Sciatic nerve (tissue), 2 donors: ENCODE results near the gene OR4D1. TPM values are rescaled to one million over a fixed set of nuclear protein-coding genes. Genes with fewer than 3 reads are reported as not detected.
"Not testable (repeated sequence)": the region's sequence is repeated elsewhere in the genome, so short reads cannot be mapped to it uniquely, and the experiment has no call there.

Experiments used
- ATAC-seq: fragments of 200-7000 bp; cut with Tn5 transposase; one replicate; pipeline ENCODE4 v1.9.1; 2020; ENCODE audit warnings: mild to moderate bottlenecking, moderate library complexity
- DNase-seq: peaks from one replicate; pipeline ENCODE4 v3.0.0-alpha.2; 2020; ENCODE audit warnings: low spot score
- intact Hi-C: fragments of 100-400 bp; cut with DNase I; formaldehyde crosslinking; loops from one replicate; pipeline ENCODE4 v1.14.2; 2022
- total RNA-seq: library from RNA; stranded (reverse); fragmentation: NEBNext Ultra II Directional; extraction: Animal tissue kit (Norgen Biotek cat#: 25700); gene quantifications from one replicate; pipeline ENCODE4 v1.2.1, GENCODE V29; 2021
- donor health status: DM: no; HTN: no; CAD: no.
- donor health status: DM: no; HTN: no; CAD: no.

The OR4D1 gene
- total RNA-seq: not detected

- ATAC-seq (no peak), DNase-seq (no peak)
- intact Hi-C loops: no loop called here
Measured at GRCh38 chr17:58147930-58148434, at the start of gene OR4D1. TSS of gene OR4D1 (plus strand) at chr17:58148384. CDS start at chr17:58155154, 6,770 bp downstream.

- ATAC-seq (no peak), DNase-seq (no peak)
- intact Hi-C loops: no loop called here
Measured at GRCh38 chr17:58100506-58100905, 47.7 kb upstream of the OR4D1 start.

GRCh38 chr17:58101898-58102297, 46.3 kb upstream of the OR4D1 start:
- ATAC-seq, intact Hi-C loops, DNase-seq: not testable (repeated sequence)

GRCh38 chr17:58105093-58105492, 43.1 kb upstream of the OR4D1 start:
- DNase-seq (no peak), ATAC-seq (no peak)
- intact Hi-C loops: no loop called here

- intact Hi-C loops: no loop called here
- no peak for ATAC-seq
- DNase-seq: no peak
Measured at GRCh38 chr17:58107306-58107705, 40.9 kb upstream of the OR4D1 start.

- intact Hi-C loops: no loop called here
- ATAC-seq (no peak), DNase-seq (no peak)
Measured at GRCh38 chr17:58109197-58109596, 39.0 kb upstream of the OR4D1 start.

GRCh38 chr17:58110012-58110411, 38.2 kb upstream of the OR4D1 start:
- no peak for DNase-seq
- intact Hi-C loops: loop anchor here (10.0 kb wide), 1 partner anchor 255 kb away; the partner anchor contains the start of gene MRPS23
- ATAC-seq: no peak

GRCh38 chr17:58111676-58112075, 36.5 kb upstream of the OR4D1 start:
- DNase-seq (no peak), ATAC-seq (no peak)
- intact Hi-C loops: loop anchor here (10.0 kb wide), 1 partner anchor 257 kb away; the partner anchor contains the start of gene MRPS23

- ATAC-seq (peak; percentile 81), DNase-seq (peak; percentile 89)
- intact Hi-C loops: loop anchor here (10.0 kb wide), 1 partner anchor 258 kb away; the partner anchor contains the start of gene MRPS23
Measured at GRCh38 chr17:58112970-58113631, 35.1 kb upstream of the OR4D1 start.

- ATAC-seq: no peak
- no peak for DNase-seq
- intact Hi-C loops: loop anchor here (10.0 kb wide), 1 partner anchor 259 kb away; the partner anchor contains the start of gene MRPS23
Measured at GRCh38 chr17:58113947-58114346, 34.2 kb upstream of the OR4D1 start.

- ATAC-seq (no peak), DNase-seq (no peak)
- intact Hi-C loops: loop anchor here (10.0 kb wide), 1 partner anchor 263 kb away; the partner anchor contains the start of gene MRPS23
Measured at GRCh38 chr17:58117382-58117781, 30.8 kb upstream of the OR4D1 start.

GRCh38 chr17:58119491-58119890, 28.7 kb upstream of the OR4D1 start:
- DNase-seq: no peak
- intact Hi-C loops: loop anchor here (10.0 kb wide), 1 partner anchor 265 kb away; the partner anchor contains the start of gene MRPS23
- ATAC-seq: no peak

GRCh38 chr17:58120195-58120822, 27.9 kb upstream of the OR4D1 start:
- no peak for ATAC-seq
- no peak for DNase-seq
- intact Hi-C loops: no loop called here

- ATAC-seq (no peak), DNase-seq (no peak)
- intact Hi-C loops: no loop called here
Measured at GRCh38 chr17:58121925-58122324, 26.3 kb upstream of the OR4D1 start.

GRCh38 chr17:58127846-58128245, 20.3 kb upstream of the OR4D1 start:
- DNase-seq: no peak
- ATAC-seq: no peak
- intact Hi-C loops: no loop called here

GRCh38 chr17:58132697-58133096, 15.5 kb upstream of the OR4D1 start:
- intact Hi-C loops, DNase-seq, ATAC-seq: not testable (repeated sequence)

- ATAC-seq: no peak
- intact Hi-C loops: no loop called here
- DNase-seq: no peak
Measured at GRCh38 chr17:58136669-58137279, 11.4 kb upstream of the OR4D1 start.

- intact Hi-C loops: no loop called here
- ATAC-seq (no peak), DNase-seq (no peak)
Measured at GRCh38 chr17:58141505-58141904, 6.7 kb upstream of the OR4D1 start.

- ATAC-seq, DNase-seq, intact Hi-C loops: not testable (repeated sequence)
Measured at GRCh38 chr17:58143335-58143734, 4.8 kb upstream of the OR4D1 start.

GRCh38 chr17:58144801-58145200, 3.4 kb upstream of the OR4D1 start:
- ATAC-seq: no peak
- no peak for DNase-seq
- intact Hi-C loops: no loop called here
